ENCODE measurements around the gene ASPG. TPM values are rescaled to one million over a fixed set of nuclear protein-coding genes. Genes with fewer than 3 reads are reported as not detected.

Gene ASPG
- total RNA-seq, 2 experiments from 2014 or later: not detected

DNA sequence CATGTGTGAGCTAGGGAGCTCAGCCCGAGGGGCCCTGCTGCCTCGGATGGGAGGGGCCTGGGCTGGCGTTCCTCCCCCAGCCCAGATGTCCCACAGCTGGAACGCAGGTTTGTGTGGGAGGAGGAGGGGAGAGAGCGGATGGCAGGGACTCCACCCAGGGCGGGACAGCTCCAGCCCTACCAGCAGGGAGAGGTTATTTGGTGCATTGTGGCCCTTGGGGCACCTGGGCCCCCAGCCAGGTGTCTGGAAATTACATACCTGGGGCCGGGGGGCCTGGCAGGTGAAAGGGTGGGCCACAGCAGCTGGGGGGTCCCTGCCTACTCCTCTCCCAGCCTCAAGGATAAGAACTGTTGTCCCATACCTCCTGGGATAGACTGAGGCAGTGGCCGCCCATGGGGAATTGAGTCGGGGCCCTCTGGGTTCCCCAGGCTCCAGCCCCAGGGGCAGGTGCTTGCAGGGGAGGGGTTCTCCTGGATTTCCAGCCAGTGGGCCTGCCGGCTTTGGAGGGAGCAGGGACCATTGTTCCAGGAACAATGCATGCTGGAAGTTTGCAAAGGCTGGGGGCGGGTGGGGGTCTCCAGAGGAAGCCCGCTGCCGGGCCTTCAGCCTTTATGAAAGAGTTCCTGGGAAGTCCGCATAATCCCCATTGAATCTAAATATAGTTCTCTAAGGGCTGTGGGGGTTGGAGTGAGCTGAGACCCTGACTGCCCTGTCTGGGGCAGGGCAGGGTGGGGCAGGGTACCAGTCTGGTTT is 54.1 kb downstream of the ASPG start:
- no peak overlapping the region for H3K4me3 Mint-ChIP-seq
- peak; percentile 22 for DNase-seq

DNA sequence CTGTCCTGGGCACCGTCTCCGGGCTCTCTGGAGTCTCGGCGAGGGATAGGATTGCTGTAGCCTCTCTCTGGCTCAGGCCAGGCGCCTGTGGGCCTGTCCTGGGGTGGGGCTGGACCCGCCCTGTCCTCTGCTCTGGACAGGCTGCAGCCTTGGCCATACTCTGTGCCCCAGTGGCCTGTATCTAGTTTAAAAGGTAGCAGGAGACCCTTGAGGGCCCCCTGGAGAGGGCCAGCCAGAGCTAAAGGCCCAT is 54.6 kb downstream of the ASPG start:
- POLR2A ChIA-PET: no interaction called here
- H3K9me3 Mint-ChIP-seq: no peaks in the 10 kb centered on the region
- H3K36me3 Mint-ChIP-seq: no peaks in the 10 kb centered on the region
- no peak overlapping the region for H3K27ac Mint-ChIP-seq
- no peaks in the 10 kb centered on the region for H3K4me1 Mint-ChIP-seq
- no peak overlapping the region for H3K4me3 Mint-ChIP-seq
- DNase-seq: no peak
- no peak for ATAC-seq (ENCODE audit: low read depth)
- peaks cover 18% of the 10 kb centered on the region for H3K27me3 Mint-ChIP-seq

More for the DNA sequence above, 54.1 kb downstream of the ASPG start:
- no peaks in the 10 kb centered on the region for H3K4me1 Mint-ChIP-seq
- H3K9me3 Mint-ChIP-seq: no peaks in the 10 kb centered on the region
- H3K36me3 Mint-ChIP-seq: no peaks in the 10 kb centered on the region
- ATAC-seq (ENCODE audit: low read depth): no peak
- no peak overlapping the region for H3K27ac Mint-ChIP-seq
- POLR2A ChIA-PET: no interaction called here
- H3K27me3 Mint-ChIP-seq: peaks cover 23% of the 10 kb centered on the region

DNA sequence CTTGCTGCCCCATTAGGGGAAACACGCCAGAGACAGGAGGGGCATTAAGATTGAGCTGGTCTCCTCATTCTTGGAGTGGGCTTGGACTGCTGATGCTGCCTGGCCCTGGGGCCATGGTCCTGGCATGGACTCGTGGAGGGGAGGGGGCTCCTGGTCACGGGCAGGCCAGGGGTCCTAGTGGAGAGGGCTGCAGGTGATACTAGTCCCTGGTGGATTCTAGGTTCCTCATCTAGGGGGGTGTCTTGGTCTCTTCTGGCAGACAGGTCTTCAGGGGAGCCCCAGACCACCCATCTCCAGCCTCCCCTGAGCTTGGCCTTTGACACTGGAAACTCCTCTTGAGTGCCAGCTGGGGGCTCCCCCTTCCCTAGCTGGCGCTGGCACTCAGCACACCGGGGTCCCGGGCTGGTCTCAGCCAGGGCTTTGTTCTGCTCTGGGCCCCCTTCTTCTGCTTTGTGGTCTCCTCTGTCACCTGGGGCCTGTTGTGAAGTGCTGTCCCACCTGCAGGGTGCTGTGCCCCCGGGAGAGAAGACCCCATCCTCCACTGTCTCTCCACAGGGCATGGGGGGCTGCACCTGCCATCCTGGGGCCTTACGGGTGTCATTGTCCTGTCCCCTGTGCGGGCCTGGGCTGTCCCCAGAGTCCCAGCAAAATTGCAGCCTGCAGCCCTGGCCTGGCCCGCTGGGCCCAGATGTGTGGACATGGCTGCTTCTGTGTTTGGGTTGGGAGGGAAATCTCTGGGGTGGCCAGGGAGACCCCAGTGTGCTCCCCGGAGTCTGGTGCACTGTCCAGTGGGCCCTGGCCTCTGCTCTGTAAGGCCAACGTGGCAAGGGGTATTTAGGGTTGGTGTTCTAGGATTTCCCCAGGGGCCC is 55.2 kb downstream of the ASPG start:
- no peak for ATAC-seq (ENCODE audit: low read depth)
- Mint-ChIP-seq H3K27ac (no peak overlapping the region), H3K9me3 (no peaks in the 10 kb centered on the region), H3K4me1 (no peaks in the 10 kb centered on the region), H3K4me3 (no peak overlapping the region), H3K36me3 (no peaks in the 10 kb centered on the region), H3K27me3 (peaks cover 14% of the 10 kb centered on the region)
- DNase-seq: peak; percentile 28
- POLR2A ChIA-PET: no interaction called here

DNA sequence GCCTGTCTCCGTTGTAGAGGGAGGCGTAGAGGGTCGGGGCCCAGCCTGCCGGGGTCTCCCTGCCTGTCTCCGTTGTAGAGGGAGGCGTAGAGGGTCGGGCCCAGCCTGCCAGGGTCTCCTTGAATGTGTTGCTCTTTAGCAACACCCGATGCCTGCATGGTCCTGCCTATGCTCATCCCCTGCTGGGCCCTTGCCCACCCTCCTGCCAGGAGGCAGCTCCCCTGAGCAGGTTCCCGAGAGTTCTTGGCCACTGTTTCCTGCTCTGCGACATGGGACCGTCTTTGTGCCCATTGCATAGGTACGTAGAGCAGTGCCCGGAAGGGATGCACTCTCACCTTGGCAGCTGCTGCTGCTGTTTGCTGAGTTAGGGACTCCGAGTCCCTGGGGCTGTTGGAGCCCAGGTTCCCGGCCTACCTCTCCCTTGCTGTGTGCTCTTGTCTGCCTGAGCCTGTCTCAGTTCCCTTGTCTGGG is 56.2 kb downstream of the ASPG start:
- Mint-ChIP-seq H3K27me3 (peaks cover 15% of the 10 kb centered on the region), H3K9me3 (no peaks in the 10 kb centered on the region), H3K4me1 (no peaks in the 10 kb centered on the region), H3K4me3 (no peak overlapping the region), H3K27ac (no peak overlapping the region), H3K36me3 (no peaks in the 10 kb centered on the region)
- ATAC-seq (ENCODE audit: low read depth): no peak
- peak; percentile 16 for DNase-seq
- POLR2A ChIA-PET: no interaction called here

DNA sequence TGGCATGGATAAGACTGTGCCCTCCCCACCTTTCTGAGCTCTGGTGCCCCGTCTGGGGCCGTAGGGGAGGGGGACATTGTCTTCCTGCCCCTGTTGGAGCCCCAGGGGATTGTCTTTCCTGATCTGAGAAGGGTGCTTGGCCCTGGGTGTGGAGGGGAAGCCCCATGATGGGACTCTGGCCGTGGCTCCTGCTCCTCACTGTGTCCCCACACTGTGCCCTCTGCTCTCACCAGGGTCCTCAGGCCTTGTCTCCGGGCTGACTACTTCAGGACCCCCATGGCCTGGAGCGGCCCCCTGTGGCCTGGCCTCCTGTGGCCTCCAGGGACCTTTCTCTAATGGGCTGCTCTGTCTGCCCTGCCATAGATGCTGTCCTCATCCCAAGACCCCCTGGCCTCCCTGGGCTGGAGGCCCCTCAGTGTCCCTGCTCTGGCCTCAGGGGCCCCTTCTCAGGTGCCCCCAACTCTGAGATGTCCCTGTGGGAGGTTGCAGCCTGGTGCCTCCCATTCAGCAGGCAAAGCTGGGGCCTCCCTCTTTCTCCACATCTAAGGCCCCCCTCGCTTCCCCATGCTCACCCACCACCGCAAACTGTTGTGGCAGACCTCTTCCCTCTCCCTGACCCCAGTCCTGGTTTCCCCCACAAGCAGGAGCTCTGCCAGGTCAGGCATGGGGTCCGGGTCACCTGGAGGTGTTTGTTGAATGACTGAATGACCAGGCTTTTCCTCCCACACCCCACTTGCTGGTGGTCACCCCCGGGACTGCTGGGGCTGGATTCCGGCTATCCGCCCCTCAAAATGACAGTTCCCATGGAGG is 56.8 kb downstream of the ASPG start:
- no peaks in the 10 kb centered on the region for H3K4me1 Mint-ChIP-seq
- no peak for ATAC-seq (ENCODE audit: low read depth)
- POLR2A ChIA-PET: no interaction called here

DNA sequence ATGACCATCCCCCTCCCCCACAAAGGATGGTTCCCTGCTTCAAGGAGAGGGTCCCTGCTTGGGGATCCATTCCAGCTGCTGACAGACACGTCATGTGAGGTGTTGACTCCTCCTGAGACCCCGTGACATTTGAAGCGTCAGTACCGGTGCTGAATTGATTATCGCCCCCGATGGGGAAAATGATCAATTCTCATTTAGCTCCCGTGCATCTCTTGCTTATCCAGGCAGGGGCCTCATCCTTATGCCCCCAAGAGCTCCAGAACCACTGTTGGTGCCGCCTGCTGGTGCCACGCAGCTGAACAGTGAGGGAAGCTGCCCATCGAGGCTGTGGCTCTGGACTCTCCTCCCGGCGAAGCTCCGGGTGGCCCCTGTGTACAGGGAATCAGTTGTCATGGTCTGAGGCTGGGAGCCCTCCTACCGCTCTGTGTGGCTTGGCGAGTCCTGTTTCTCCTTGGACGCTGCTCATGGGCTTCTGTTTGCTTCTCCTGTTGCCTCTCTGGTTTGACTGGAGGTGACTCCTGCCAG is 57.5 kb downstream of the ASPG start:
- Mint-ChIP-seq H3K9me3 (no peaks in the 10 kb centered on the region), H3K4me1 (no peaks in the 10 kb centered on the region), H3K36me3 (no peaks in the 10 kb centered on the region), H3K27me3 (peaks cover 8% of the 10 kb centered on the region), H3K27ac (no peak overlapping the region), H3K4me3 (no peak overlapping the region)
- DNase-seq: peak; percentile 25
- POLR2A ChIA-PET: no interaction called here
- no peak for ATAC-seq (ENCODE audit: low read depth)

More for the DNA sequence above, 56.8 kb downstream of the ASPG start:
- H3K36me3 Mint-ChIP-seq: no peaks in the 10 kb centered on the region
- H3K4me3 Mint-ChIP-seq: no peak overlapping the region
- H3K27ac Mint-ChIP-seq: no peak overlapping the region
- no peak for DNase-seq
- H3K9me3 Mint-ChIP-seq: no peaks in the 10 kb centered on the region
- peaks cover 9% of the 10 kb centered on the region for H3K27me3 Mint-ChIP-seq

DNA sequence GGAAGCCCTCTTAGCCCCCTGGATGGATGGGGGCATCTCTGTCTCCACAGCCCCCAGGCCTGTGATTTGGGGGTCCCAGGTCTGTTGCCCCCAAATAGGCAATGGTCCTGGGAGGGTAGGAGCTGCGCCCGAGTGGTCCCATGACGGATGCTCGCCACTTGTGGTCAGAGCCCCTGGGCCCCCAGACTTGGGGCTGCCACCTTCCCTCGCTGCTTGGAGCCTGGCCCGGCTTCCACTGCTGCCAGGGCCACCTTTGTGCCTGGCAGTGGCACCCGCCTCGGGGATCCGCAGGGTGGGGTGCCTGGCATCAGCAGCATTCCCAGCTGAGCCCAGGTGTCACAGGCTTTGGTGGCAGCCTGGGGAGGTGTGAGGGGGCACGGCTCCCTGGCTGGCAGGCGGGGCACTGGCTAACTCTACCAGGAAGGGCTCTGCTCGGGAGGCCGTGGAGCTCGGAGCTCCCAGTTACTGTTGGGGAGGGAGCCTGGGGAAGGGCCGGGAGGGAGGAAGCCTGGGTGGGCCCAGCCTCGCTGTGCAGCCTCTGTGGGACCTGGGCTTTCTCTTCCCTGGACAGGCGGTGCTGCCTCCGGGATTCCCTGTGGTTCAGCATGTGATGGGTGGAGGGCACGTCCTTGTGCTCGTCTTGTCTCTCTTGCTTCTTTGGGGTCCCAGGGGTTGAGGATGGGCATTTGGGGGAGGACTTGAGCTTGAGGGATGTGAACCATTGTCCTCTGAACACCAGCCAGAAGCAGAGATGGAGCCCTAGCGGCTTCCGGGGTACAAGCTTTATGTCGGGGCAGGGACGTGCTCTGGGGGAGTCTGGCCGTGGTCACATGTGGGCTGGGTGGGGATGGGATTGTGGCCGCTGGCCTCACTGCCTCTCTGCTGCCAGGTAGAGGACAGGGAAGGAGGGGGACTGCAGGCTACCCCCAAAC is 58.3 kb downstream of the ASPG start:
- POLR2A ChIA-PET: no interaction called here
- DNase-seq: peak; percentile 20
- Mint-ChIP-seq H3K4me1 (no peaks in the 10 kb centered on the region), H3K9me3 (no peaks in the 10 kb centered on the region), H3K4me3 (no peak overlapping the region), H3K27ac (no peak overlapping the region), H3K27me3 (peaks cover 8% of the 10 kb centered on the region), H3K36me3 (no peaks in the 10 kb centered on the region)
- ATAC-seq (ENCODE audit: low read depth): no peak

DNA sequence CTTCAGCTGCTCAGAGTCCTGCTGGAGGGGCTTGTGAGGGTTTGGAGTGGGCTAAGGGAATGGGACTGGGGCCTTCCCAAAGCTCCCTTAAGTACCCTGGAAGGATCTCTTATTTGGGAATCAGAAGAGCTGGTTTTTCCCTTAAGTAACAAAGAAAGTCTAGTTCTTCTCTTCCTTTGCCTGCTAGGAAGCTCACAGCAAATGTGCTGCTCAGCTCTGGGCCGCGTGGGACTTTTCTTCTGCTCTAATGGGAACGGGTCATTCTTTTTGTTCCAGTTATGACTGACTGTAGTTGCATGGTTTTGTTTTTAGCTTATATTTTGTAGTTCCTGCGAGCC is 58.9 kb downstream of the ASPG start:
- DNase-seq (no peak), ATAC-seq (ENCODE audit: low read depth) (no peak)
- H3K27ac Mint-ChIP-seq: no peak overlapping the region
- no peaks in the 10 kb centered on the region for H3K9me3 Mint-ChIP-seq
- POLR2A ChIA-PET: no interaction called here
- no peaks in the 10 kb centered on the region for H3K36me3 Mint-ChIP-seq
- peaks cover 8% of the 10 kb centered on the region for H3K27me3 Mint-ChIP-seq
- H3K4me1 Mint-ChIP-seq: no peaks in the 10 kb centered on the region
- no peak overlapping the region for H3K4me3 Mint-ChIP-seq

DNA sequence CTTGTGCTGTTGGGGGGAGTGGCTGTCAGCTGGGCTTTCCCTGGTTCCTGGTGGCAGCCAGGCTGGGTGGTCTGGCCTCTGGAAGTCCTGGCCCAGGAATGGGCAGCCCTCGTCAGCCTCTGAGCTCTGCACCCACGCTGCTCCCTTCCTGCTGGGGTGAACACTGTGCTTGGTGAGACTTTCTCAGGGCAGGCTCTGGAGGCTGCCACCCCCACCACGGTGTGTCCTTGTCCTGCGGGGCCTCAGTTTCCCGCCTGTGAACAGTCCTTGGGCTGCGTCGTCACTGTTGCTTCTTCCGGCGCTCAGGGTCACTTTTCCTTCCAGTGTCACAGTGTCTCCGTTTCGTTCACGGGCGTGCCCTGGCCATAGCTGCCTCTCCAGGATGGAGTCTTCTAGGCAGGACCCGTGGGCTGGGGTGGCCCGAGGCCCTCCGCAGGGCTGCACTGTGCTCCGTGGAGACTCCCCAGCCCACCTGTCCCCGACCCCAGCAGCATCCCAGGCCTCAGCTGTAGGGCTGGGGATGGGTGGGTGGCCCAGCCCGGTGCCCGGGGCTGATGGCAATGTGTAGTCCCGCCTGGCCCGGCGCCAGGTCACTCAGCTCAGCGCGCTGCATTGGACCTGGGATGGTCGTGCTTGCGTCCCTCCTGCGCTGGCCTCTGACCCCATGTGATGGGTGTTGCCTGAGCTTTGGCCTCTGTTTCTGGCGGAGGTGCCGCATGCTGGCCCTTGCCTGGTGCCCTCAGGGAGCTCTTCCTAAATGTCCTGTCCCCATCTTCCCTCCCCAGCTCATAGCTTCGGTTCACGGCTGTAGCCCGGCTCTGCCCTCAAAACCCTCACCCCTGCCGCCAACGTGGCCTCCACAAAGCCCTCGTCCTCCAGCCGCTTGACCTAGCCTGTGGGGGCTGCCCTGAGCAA is 59.7 kb downstream of the ASPG start:
- DNase-seq (peak; percentile 20), ATAC-seq (ENCODE audit: low read depth) (no peak)
- no peaks in the 10 kb centered on the region for H3K36me3 Mint-ChIP-seq
- H3K4me1 Mint-ChIP-seq: no peaks in the 10 kb centered on the region
- no peak overlapping the region for H3K4me3 Mint-ChIP-seq
- no peaks in the 10 kb centered on the region for H3K9me3 Mint-ChIP-seq
- no peak overlapping the region for H3K27ac Mint-ChIP-seq
- H3K27me3 Mint-ChIP-seq: peaks cover 6% of the 10 kb centered on the region
- POLR2A ChIA-PET: no interaction called here

DNA sequence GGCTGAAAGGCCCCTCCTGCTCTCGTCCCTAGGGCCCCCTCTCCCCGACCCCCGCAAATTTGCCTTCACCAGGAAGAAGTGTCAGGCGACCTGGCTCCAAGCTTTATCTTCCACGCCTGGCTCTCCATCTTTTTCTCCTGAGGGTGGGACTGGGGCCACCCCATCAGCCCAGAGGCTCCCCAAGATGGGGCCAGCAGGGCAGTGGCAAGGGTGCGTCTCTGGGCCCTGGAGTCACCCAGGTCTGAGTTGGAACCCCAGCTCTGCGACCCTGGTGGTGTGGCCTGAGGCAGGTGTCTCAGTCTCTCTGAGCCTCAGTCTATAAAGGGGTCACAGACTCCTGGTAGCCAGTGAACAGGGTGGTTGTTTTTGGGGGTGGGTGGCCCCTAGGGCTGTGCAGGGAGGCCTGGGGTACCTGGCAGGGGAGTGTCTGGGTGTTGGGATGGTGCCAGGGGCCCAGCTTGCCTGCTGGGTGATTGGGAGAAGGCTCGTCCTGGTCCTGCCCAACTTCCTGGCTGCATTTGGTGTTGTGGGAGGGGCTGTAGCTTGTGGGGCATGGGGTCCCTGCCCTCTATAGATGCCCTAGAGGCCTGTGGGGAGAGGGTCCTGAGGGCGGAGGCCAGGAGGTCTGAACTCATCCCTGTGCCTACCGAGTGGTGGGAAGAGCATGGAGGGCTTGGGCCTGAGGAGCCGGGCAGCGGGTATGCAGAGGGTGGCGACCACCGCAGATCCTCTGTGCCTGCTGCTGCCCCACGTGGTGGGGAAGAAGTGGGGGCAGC is 60.5 kb downstream of the ASPG start:
- Mint-ChIP-seq H3K27ac (no peak overlapping the region), H3K36me3 (no peaks in the 10 kb centered on the region), H3K9me3 (no peaks in the 10 kb centered on the region), H3K27me3 (peaks cover 2% of the 10 kb centered on the region), H3K4me3 (no peak overlapping the region), H3K4me1 (no peaks in the 10 kb centered on the region)
- no peak for ATAC-seq (ENCODE audit: low read depth)
- peak; percentile 16 for DNase-seq
- POLR2A ChIA-PET: no interaction called here

DNA sequence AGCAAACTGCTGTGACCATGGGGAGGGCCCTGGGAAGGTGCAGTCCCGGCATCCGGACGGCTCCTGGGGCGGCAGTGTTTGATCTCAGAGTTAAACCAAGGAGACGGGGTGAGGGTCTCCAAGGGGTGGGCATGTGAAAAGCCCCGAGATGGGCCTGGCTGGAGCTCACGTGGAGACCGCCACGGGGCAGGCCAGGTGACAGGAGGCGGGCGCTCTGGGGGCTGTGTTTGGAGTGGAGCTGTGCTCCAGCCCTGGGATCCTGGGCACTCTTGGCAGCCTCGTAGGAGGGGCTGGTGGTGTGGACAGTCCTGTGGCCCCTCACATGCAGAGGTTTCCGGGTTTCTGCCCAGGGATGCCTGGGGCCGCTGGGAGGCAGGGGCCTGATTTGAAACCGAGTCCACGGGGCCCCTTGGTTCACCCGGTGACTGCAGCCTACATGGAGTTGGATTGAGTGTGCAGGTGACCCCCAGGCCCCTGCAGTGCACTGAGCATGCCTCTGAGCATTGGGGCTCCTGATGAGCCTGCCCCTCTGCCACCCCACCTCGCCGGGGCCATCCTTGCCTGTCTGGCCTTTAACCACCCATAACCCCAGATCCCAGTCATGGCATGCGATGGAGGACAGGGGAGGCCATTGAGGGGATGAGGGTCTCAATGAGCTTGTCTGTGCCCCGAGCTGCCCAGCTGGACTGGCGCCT is 61.3 kb downstream of the ASPG start:
- Mint-ChIP-seq H3K36me3 (no peaks in the 10 kb centered on the region), H3K4me1 (no peaks in the 10 kb centered on the region), H3K27me3 (peaks cover 2% of the 10 kb centered on the region), H3K9me3 (no peaks in the 10 kb centered on the region), H3K4me3 (no peak overlapping the region), H3K27ac (no peak overlapping the region)
- POLR2A ChIA-PET: no interaction called here
- ATAC-seq (ENCODE audit: low read depth): no peak
- no peak for DNase-seq
